C4-2B (cell line): ENCODE results near the gene CFL1.

Experiments used
- CTCF ChIP-seq: fragments of 450-650 bp; conservative IDR thresholded peaks from 2 replicates; pipeline ENCODE4 v1.5.1; 2017; ENCODE audit warnings: mild to moderate bottlenecking
- ZFX ChIP-seq: fragments of 450-650 bp; IDR thresholded peaks from 2 replicates; pipeline ENCODE4 v1.6.1; 2017

GRCh38 chr11:65854161-65854592 lies 3.8 kb downstream of the CFL1 start:
- no peak for TF ChIP-seq CTCF
- TF ChIP-seq ZFX = no peak
